Stimulated activated memory B cell treated with anti-CD40 and anti-IgM and Interleukin-4, amounts not matched to agents 10 μg/mL and 1 μg/mL and 100 μg/mL, for 72 hours (primary cell): ENCODE data around the gene PDP2.
"Not testable (repeated sequence)": the region's sequence is repeated elsewhere in the genome, so short reads cannot be mapped to it uniquely, and the experiment has no call there.

Experiments
- ATAC-seq: fragments of 150-1000 bp; cut with Tn5 transposase; 2 replicates; pipeline ENCODE4 v1.10.0; 2021
- H3K27ac Mint-ChIP-seq: one replicate; pipeline ENCODE4 v1.8.0; 2022; ENCODE audit warnings: mild to moderate bottlenecking, mixed read lengths
- H3K27me3 Mint-ChIP-seq: one replicate; pipeline ENCODE4 v1.8.0; 2022; ENCODE audit warnings: mixed read lengths
- H3K36me3 Mint-ChIP-seq: one replicate; pipeline ENCODE4 v1.8.0; 2022; ENCODE audit warnings: mixed read lengths
- H3K4me1 Mint-ChIP-seq: one replicate; pipeline ENCODE4 v1.8.0; 2022; ENCODE audit warnings: mixed read lengths
- H3K4me3 Mint-ChIP-seq: one replicate; pipeline ENCODE4 v1.8.0; 2022; ENCODE audit warnings: mild to moderate bottlenecking, moderate library complexity, mixed read lengths
- H3K9me3 Mint-ChIP-seq: one replicate; pipeline ENCODE4 v1.8.0; 2022; ENCODE audit warnings: mixed read lengths

Gene PDP2

GRCh38 chr16:66869424-66869823, 10.9 kb upstream of the PDP2 start:
- Mint-ChIP-seq H3K4me1 (peaks cover 24% of the 10 kb centered on the region), H3K9me3 (peaks cover 2% of the 10 kb centered on the region), H3K27ac (no peak overlapping the region), H3K4me3 (no peak overlapping the region), H3K27me3 (peaks cover 12% of the 10 kb centered on the region), H3K36me3 (no peaks in the 10 kb centered on the region)
- no peak for ATAC-seq

- peaks cover 24% of the 10 kb centered on the region for H3K4me1 Mint-ChIP-seq
- not testable (repeated sequence) for H3K9me3 Mint-ChIP-seq, H3K36me3 Mint-ChIP-seq, H3K27ac Mint-ChIP-seq, H3K4me3 Mint-ChIP-seq, ATAC-seq
- H3K27me3 Mint-ChIP-seq = peaks cover 12% of the 10 kb centered on the region
Observed at GRCh38 chr16:66871363-66871762, 9.0 kb upstream of the PDP2 start.

GRCh38 chr16:66871840-66872239, 8.5 kb upstream of the PDP2 start:
- H3K4me3 Mint-ChIP-seq = no peak overlapping the region
- H3K36me3 Mint-ChIP-seq = no peaks in the 10 kb centered on the region
- peaks cover 24% of the 10 kb centered on the region for H3K4me1 Mint-ChIP-seq
- peaks cover 2% of the 10 kb centered on the region for H3K9me3 Mint-ChIP-seq
- H3K27me3 Mint-ChIP-seq = peaks cover 12% of the 10 kb centered on the region
- no peak overlapping the region for H3K27ac Mint-ChIP-seq
- no peak for ATAC-seq

- H3K9me3 Mint-ChIP-seq = peaks cover 2% of the 10 kb centered on the region
- H3K27ac Mint-ChIP-seq = peak overlapping the region; percentile 73
- peaks cover 23% of the 10 kb centered on the region for H3K4me1 Mint-ChIP-seq
- H3K4me3 Mint-ChIP-seq = peak overlapping the region; percentile 74
- ATAC-seq = no peak
- H3K36me3 Mint-ChIP-seq = no peaks in the 10 kb centered on the region
- peaks cover 9% of the 10 kb centered on the region for H3K27me3 Mint-ChIP-seq
Observed at GRCh38 chr16:66872559-66872942, 7.8 kb upstream of the PDP2 start.

GRCh38 chr16:66872943-66873684, 7.2 kb upstream of the PDP2 start:
- Mint-ChIP-seq H3K36me3 (no peaks in the 10 kb centered on the region), H3K27ac (peak overlapping the region; percentile 73), H3K27me3 (peaks cover 4% of the 10 kb centered on the region), H3K9me3 (peaks cover 2% of the 10 kb centered on the region), H3K4me3 (peak overlapping the region; percentile 74), H3K4me1 (peaks cover 22% of the 10 kb centered on the region)
- ATAC-seq = peak; percentile 92

GRCh38 chr16:66873685-66874055, 6.6 kb upstream of the PDP2 start:
- ATAC-seq = no peak
- Mint-ChIP-seq H3K36me3 (no peaks in the 10 kb centered on the region), H3K4me1 (peaks cover 27% of the 10 kb centered on the region), H3K27ac (peak overlapping the region; percentile 73), H3K27me3 (no peaks in the 10 kb centered on the region), H3K9me3 (peaks cover 2% of the 10 kb centered on the region), H3K4me3 (no peak overlapping the region)

- H3K9me3 Mint-ChIP-seq = peaks cover 2% of the 10 kb centered on the region
- peak overlapping the region; percentile 73 for H3K27ac Mint-ChIP-seq
- ATAC-seq = no peak
- no peaks in the 10 kb centered on the region for H3K27me3 Mint-ChIP-seq
- H3K4me3 Mint-ChIP-seq = peak overlapping the region; percentile 37
- H3K36me3 Mint-ChIP-seq = no peaks in the 10 kb centered on the region
- peaks cover 27% of the 10 kb centered on the region for H3K4me1 Mint-ChIP-seq
Observed at GRCh38 chr16:66874079-66874775, 6.1 kb upstream of the PDP2 start.

GRCh38 chr16:66878067-66878466, 2.2 kb upstream of the PDP2 start:
- Mint-ChIP-seq H3K4me1 (peaks cover 36% of the 10 kb centered on the region), H3K36me3 (no peaks in the 10 kb centered on the region), H3K9me3 (peaks cover 2% of the 10 kb centered on the region), H3K27me3 (no peaks in the 10 kb centered on the region), H3K4me3 (no peak overlapping the region), H3K27ac (peak overlapping the region; percentile 7)
- ATAC-seq = peak; percentile 32

- H3K4me3 Mint-ChIP-seq = peak overlapping the region; percentile 89
- no peak for ATAC-seq
- peaks cover 31% of the 10 kb centered on the region for H3K4me1 Mint-ChIP-seq
- H3K36me3 Mint-ChIP-seq = peaks cover 19% of the 10 kb centered on the region
- peak overlapping the region; percentile 81 for H3K27ac Mint-ChIP-seq
- H3K27me3 Mint-ChIP-seq = no peaks in the 10 kb centered on the region
- no peaks in the 10 kb centered on the region for H3K9me3 Mint-ChIP-seq
Observed at GRCh38 chr16:66881014-66881417, 701 bp downstream of the PDP2 start.

- H3K4me3 Mint-ChIP-seq = peak overlapping the region; percentile 29
- peaks cover 22% of the 10 kb centered on the region for H3K36me3 Mint-ChIP-seq
- peaks cover 32% of the 10 kb centered on the region for H3K4me1 Mint-ChIP-seq
- H3K27me3 Mint-ChIP-seq = no peaks in the 10 kb centered on the region
- no peak overlapping the region for H3K27ac Mint-ChIP-seq
- no peaks in the 10 kb centered on the region for H3K9me3 Mint-ChIP-seq
- no peak for ATAC-seq
Observed at GRCh38 chr16:66881560-66881959, 1.2 kb downstream of the PDP2 start.

- Mint-ChIP-seq H3K4me3 (no peak overlapping the region), H3K27me3 (no peaks in the 10 kb centered on the region), H3K36me3 (peaks cover 27% of the 10 kb centered on the region), H3K9me3 (no peaks in the 10 kb centered on the region), H3K4me1 (peaks cover 36% of the 10 kb centered on the region), H3K27ac (no peak overlapping the region)
- ATAC-seq = no peak
Observed at GRCh38 chr16:66881964-66882508, 1.7 kb downstream of the PDP2 start.

- Mint-ChIP-seq H3K27ac (no peak overlapping the region), H3K4me1 (peaks cover 36% of the 10 kb centered on the region), H3K27me3 (no peaks in the 10 kb centered on the region), H3K4me3 (no peak overlapping the region), H3K9me3 (no peaks in the 10 kb centered on the region), H3K36me3 (peaks cover 30% of the 10 kb centered on the region)
- no peak for ATAC-seq
Observed at GRCh38 chr16:66882702-66883101, 2.4 kb downstream of the PDP2 start.

- H3K36me3 Mint-ChIP-seq = peaks cover 37% of the 10 kb centered on the region
- no peak for ATAC-seq
- no peak overlapping the region for H3K27ac Mint-ChIP-seq
- H3K27me3 Mint-ChIP-seq = no peaks in the 10 kb centered on the region
- no peak overlapping the region for H3K4me3 Mint-ChIP-seq
- no peaks in the 10 kb centered on the region for H3K9me3 Mint-ChIP-seq
- peaks cover 17% of the 10 kb centered on the region for H3K4me1 Mint-ChIP-seq
Observed at GRCh38 chr16:66885491-66885890, 5.2 kb downstream of the PDP2 start.

GRCh38 chr16:66886321-66886720, 6.0 kb downstream of the PDP2 start:
- Mint-ChIP-seq H3K4me3 (no peak overlapping the region), H3K27ac (no peak overlapping the region), H3K9me3 (no peaks in the 10 kb centered on the region), H3K36me3 (peaks cover 39% of the 10 kb centered on the region), H3K4me1 (peaks cover 17% of the 10 kb centered on the region), H3K27me3 (no peaks in the 10 kb centered on the region)
- no peak for ATAC-seq

GRCh38 chr16:66886914-66887313, 6.6 kb downstream of the PDP2 start:
- Mint-ChIP-seq H3K4me1 (peaks cover 16% of the 10 kb centered on the region), H3K27me3 (no peaks in the 10 kb centered on the region), H3K4me3 (no peak overlapping the region), H3K36me3 (peaks cover 42% of the 10 kb centered on the region), H3K9me3 (no peaks in the 10 kb centered on the region), H3K27ac (no peak overlapping the region)
- ATAC-seq = no peak
